Stimulated activated CD4-positive, alpha-beta T cell treated with anti-CD3 and anti-CD28 coated beads, TNF-alpha, amount 100 ng/mL, for 1 hour (primary cell): ENCODE results near the gene ZNF423.

Source experiments
- DNase-seq, 3 donors: peaks; one replicate each; pipeline ENCODE4 v3.0.0-alpha.2; 2020; ENCODE audit warnings: low read depth in 3 of 3, low spot score in 1 of 3

The ZNF423 gene

DNA sequence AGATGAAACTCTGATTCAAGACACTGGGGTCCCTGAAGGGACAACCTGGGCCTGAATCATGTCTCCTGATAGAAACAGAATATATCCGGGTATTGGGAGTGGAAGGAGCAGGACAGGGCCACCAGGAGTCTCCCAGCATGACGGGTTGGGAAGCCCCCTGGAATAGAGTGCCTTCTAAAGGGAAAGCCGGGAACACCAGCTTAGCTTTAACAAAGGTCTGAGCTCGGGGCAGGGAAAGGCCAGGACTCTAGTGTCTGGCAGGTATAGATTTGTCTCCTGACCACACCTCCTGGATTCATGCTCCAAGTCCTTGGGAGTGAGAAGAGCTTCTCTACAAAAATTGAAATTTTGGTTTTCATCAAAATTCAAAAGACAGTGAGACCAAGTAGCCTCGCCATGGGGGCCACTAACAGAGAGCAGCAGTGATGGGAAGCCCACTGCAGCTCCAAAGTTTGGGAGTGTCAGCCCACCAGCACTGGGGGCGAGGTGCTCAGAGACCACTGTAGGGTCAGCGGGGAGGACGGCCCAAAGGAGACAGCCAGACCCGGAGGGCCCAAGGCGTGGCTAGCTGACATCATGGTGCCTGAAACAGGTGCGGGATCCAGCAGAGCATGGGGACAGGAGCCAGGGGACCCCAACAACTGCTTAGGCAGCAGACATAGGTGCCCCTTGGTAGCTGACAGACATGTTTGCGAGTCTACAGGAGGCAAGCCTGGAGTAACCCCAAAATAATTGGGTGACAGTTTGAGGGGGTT lies 401.3 kb downstream of the ZNF423 start:
- no peak for DNase-seq

DNA sequence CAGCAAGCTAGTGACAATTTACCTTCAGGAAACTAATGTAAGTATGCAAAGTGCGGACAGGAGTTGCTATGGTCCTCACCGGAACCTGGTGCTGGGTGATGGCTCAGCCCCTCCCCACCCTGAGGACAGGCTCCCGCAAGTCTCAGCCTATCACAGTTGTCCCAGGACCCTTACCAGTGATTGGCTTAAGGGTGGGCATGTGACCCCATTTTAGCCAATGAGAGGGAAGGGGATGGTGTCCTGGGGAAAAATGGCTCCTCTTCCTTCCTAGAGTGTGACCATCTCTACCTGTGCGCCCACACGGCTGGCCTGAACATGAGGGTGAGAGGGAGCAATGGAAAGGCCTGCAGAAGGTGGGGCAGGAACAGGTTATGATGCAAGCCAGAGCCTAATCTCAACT lies 401.9 kb downstream of the ZNF423 start:
- DNase-seq: no peak

DNA sequence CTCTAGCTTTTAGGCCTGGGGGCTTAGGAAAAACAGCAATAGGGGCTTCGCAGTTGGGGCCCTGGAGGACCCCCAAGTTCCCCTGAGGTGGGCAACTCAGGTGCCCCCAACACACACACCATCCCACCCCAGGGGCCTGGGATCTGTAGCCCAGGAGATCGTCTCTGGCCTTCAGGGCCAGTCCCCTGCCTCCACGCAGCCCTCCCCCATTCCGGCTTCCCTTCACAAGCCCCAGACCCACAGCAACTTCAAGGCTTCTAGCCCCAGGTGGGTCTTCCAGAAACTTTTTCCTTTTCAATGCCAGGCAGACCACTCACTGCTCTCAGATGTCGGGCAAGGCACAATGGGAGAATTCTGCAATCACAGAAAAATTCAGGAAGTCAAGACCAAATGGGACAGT lies 402.9 kb downstream of the ZNF423 start:
- DNase-seq: no peak

- DNase-seq: no peak
Measured at GRCh38 chr16:49452578-49452977, 403.3 kb downstream of the ZNF423 start.

- no peak for DNase-seq
Measured at GRCh38 chr16:49452108-49452507, 403.8 kb downstream of the ZNF423 start.

DNA sequence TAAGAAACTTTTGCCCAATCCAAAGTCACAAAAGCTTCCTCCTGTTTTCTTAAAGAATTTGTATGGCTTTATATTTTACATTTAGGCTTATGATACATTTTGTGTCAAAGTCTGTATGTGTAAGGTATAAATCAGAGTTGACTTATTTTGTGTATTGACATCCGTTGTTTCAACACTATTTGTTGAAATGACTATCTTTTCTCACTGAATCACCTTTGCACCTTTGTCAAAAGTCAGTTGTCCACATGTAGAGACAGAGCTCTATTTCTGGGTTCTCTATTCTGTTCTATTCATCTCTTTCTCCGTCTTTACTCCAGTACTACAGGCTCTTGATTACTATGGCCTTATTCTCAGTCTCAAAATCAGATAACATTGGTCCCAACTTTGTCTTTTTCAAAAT lies 409.1 kb downstream of the ZNF423 start:
- DNase-seq: no peak

DNA sequence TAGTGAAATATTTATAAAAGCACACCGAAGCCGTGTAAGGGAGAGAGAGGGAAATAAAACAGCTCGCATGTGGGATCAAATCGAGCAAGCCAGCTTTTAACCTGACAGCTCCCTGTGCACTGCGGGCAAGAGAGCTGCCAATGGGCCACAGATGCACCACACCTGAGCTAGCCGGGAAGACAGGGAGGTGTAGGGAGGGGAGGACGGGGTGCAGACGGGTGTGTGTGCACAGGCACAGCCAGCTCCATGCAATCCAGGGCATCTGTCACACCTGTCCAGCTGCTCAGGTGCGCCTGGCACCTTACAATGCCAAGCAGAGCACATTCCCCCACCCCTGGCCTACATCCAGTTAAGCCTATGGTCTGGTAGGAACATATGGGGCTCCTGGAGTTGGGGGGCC lies 412.3 kb downstream of the ZNF423 start:
- no peak for DNase-seq

GRCh38 chr16:49442805-49443204 lies 413.1 kb downstream of the ZNF423 start:
- DNase-seq: no peak

DNA sequence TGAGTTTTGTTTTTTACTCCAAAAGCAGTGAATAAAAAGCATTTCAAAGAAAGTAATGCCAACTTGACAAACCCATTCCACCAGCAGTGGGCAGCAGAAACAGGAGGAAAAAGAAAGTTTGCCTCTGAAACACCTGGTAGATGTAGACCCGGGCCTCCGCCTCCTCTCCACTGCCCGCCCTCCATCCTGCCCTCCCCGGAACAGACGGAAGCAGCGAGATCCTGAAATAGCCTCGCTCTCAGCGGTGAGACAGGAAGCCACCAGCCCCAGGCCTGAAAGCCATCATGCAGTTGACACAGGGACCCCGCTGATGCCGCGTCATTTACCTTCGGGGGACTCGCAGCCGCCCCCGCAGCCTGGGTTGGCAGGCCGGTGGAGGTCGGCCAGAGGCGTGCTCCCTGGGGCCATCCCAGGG lies 414.5 kb downstream of the ZNF423 start:
- DNase-seq: peak; percentile 24 to 54 (median 34)

DNA sequence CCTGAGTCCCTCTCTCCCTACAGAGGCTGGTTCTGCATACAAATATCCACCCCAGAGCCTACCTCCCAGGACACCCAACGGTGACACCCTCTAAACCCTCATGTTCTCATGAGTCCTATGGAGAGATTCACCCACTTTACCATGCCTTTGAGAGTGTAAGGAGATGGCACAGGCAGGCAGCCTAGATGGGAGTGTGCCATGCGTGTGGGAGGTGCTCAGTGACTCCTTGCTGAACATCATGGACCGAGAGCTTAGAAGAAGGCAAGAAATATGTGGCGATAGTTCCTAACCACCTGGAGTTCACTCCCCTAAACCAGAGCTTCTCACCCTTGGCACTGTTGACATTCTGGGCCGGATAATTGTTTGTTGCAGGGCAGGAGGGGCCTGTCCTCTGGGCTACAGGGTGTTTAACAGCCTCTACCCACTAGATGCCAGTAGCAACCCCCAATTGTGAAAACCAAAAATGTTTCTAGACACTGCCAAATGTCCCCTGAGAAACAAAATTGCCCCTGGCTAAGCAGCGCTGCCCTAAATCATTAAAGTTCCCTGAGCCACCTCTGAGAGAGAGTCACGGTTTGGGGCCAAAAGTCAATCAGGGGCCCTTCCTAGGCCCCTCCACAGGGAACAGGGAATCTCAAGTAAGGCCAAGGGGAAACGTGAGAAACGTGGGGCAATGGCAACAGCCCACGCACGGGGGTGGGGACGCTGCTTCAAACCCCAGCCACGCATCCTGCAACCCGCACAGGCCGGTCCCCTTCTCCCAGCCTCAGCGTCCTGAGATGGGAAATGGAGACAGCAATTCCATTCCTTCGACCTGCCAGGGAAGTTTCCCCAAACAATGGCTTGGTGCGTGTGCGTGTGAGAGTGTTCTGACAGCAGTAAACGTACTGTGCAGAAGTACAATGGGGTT lies 415.5 kb downstream of the ZNF423 start:
- no peak for DNase-seq

- DNase-seq: no peak
Measured at GRCh38 chr16:49439676-49440075, 416.2 kb downstream of the ZNF423 start.

GRCh38 chr16:49439050-49439449 lies 416.9 kb downstream of the ZNF423 start:
- DNase-seq: no peak
